Measurements from ENCODE around the gene PLEKHG1.

The PLEKHG1 gene

GRCh38 chr6:150601439-150601838 is 1.8 kb downstream of the PLEKHG1 start:
- H3K79me2 ChIP-seq (ENCODE audit: low read length) = peaks cover 65% of the 10 kb centered on the region
- peaks cover 33% of the 10 kb centered on the region for H4K20me1 ChIP-seq (ENCODE audit: insufficient read depth, low read length)
- H3K4me2 ChIP-seq (ENCODE audit: low read length) = peak overlapping the region; percentile 98
- H3K9me3 ChIP-seq (ENCODE audit: insufficient read depth, low read length) = no peaks in the 10 kb centered on the region
- 0 out of 2 replicates have a peak, but pooled peaks cover 2% of the 10 kb centered on the region for H3K27me3 ChIP-seq (ENCODE audit: low read depth, low read length)
- H2AFZ ChIP-seq (ENCODE audit: low read depth, low read length) = no peak overlapping the region
- H3K27ac ChIP-seq (ENCODE audit: low read length) = peak overlapping the region; percentile 79
- peak overlapping the region; percentile 90 for H3K4me3 ChIP-seq (ENCODE audit: low read length)
- H3K36me3 ChIP-seq (replicated peaks; ENCODE audit: low read depth, low read length) = no peaks in the 10 kb centered on the region
- no peak for TF ChIP-seq CTCF (IDR thresholded peaks at IDR 0.05; ENCODE audit: low read depth, low read length)
- no peak for TF ChIP-seq EZH2phosphoT487 (IDR thresholded peaks at IDR 0.05; ENCODE audit: low read depth)
- peaks cover 42% of the 10 kb centered on the region for H3K4me1 ChIP-seq (ENCODE audit: low read length)
- peak overlapping the region; percentile 93 for H3K9ac ChIP-seq (ENCODE audit: low read length)

GRCh38 chr6:150603176-150603575 is 3.5 kb downstream of the PLEKHG1 start:
- H3K27ac ChIP-seq (ENCODE audit: low read length) = no peak overlapping the region
- no peaks in the 10 kb centered on the region for H3K9me3 ChIP-seq (ENCODE audit: insufficient read depth, low read length)
- no peaks in the 10 kb centered on the region for H3K27me3 ChIP-seq (ENCODE audit: low read depth, low read length)
- H3K36me3 ChIP-seq (replicated peaks; ENCODE audit: low read depth, low read length) = peaks cover 4% of the 10 kb centered on the region
- peaks cover 83% of the 10 kb centered on the region for H3K79me2 ChIP-seq (ENCODE audit: low read length)
- TF ChIP-seq EZH2phosphoT487 (IDR thresholded peaks at IDR 0.05; ENCODE audit: low read depth) (no peak), CTCF (IDR thresholded peaks at IDR 0.05; ENCODE audit: low read depth, low read length) (no peak)
- H3K4me1 ChIP-seq (ENCODE audit: low read length) = peaks cover 33% of the 10 kb centered on the region
- peaks cover 40% of the 10 kb centered on the region for H4K20me1 ChIP-seq (ENCODE audit: insufficient read depth, low read length)
- peak overlapping the region; percentile 90 for H3K4me3 ChIP-seq (ENCODE audit: low read length)
- H2AFZ ChIP-seq (ENCODE audit: low read depth, low read length) = no peak overlapping the region
- H3K4me2 ChIP-seq (ENCODE audit: low read length) = peak overlapping the region; percentile 98
- H3K9ac ChIP-seq (ENCODE audit: low read length) = peak overlapping the region; percentile 36

GRCh38 chr6:150604467-150604866 is 4.8 kb downstream of the PLEKHG1 start:
- Histone ChIP-seq H3K36me3 (replicated peaks; ENCODE audit: low read depth, low read length) (peaks cover 10% of the 10 kb centered on the region), H3K9me3 (ENCODE audit: insufficient read depth, low read length) (no peaks in the 10 kb centered on the region), H2AFZ (ENCODE audit: low read depth, low read length) (no peak overlapping the region), H3K4me1 (ENCODE audit: low read length) (peaks cover 24% of the 10 kb centered on the region), H3K27ac (ENCODE audit: low read length) (no peak overlapping the region), H4K20me1 (ENCODE audit: insufficient read depth, low read length) (peaks cover 47% of the 10 kb centered on the region), H3K4me2 (ENCODE audit: low read length) (no peak overlapping the region), H3K79me2 (ENCODE audit: low read length) (peaks cover 96% of the 10 kb centered on the region), H3K27me3 (ENCODE audit: low read depth, low read length) (no peaks in the 10 kb centered on the region), H3K4me3 (ENCODE audit: low read length) (no peak overlapping the region), H3K9ac (ENCODE audit: low read length) (no peak overlapping the region)
- TF ChIP-seq EZH2phosphoT487 (IDR thresholded peaks at IDR 0.05; ENCODE audit: low read depth) = no peak

GRCh38 chr6:150605333-150605732 is 5.6 kb downstream of the PLEKHG1 start:
- Histone ChIP-seq H3K27ac (ENCODE audit: low read length) (no peak overlapping the region), H3K4me2 (ENCODE audit: low read length) (no peak overlapping the region), H2AFZ (ENCODE audit: low read depth, low read length) (no peak overlapping the region), H3K4me3 (ENCODE audit: low read length) (no peak overlapping the region), H3K9me3 (ENCODE audit: insufficient read depth, low read length) (no peaks in the 10 kb centered on the region), H3K79me2 (ENCODE audit: low read length) (peaks cover 98% of the 10 kb centered on the region), H4K20me1 (ENCODE audit: insufficient read depth, low read length) (peaks cover 50% of the 10 kb centered on the region), H3K9ac (ENCODE audit: low read length) (no peak overlapping the region), H3K36me3 (replicated peaks; ENCODE audit: low read depth, low read length) (peaks cover 10% of the 10 kb centered on the region), H3K4me1 (ENCODE audit: low read length) (peaks cover 24% of the 10 kb centered on the region), H3K27me3 (ENCODE audit: low read depth, low read length) (no peaks in the 10 kb centered on the region)
- TF ChIP-seq CTCF (IDR thresholded peaks at IDR 0.05; ENCODE audit: low read depth, low read length) (no peak), EZH2phosphoT487 (IDR thresholded peaks at IDR 0.05; ENCODE audit: low read depth) (no peak)

Data from OCI-LY3 (cell line).